ENCODE data around the gene SPA17.

- TF ChIP-seq, protein P1, sequence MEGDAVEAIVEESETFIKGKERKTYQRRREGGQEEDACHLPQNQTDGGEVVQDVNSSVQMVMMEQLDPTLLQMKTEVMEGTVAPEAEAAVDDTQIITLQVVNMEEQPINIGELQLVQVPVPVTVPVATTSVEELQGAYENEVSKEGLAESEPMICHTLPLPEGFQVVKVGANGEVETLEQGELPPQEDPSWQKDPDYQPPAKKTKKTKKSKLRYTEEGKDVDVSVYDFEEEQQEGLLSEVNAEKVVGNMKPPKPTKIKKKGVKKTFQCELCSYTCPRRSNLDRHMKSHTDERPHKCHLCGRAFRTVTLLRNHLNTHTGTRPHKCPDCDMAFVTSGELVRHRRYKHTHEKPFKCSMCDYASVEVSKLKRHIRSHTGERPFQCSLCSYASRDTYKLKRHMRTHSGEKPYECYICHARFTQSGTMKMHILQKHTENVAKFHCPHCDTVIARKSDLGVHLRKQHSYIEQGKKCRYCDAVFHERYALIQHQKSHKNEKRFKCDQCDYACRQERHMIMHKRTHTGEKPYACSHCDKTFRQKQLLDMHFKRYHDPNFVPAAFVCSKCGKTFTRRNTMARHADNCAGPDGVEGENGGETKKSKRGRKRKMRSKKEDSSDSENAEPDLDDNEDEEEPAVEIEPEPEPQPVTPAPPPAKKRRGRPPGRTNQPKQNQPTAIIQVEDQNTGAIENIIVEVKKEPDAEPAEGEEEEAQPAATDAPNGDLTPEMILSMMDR (IDR thresholded peaks at IDR 0.05; ENCODE audit: low read depth, low read length) = no peak
- TF ChIP-seq POLR2A (IDR thresholded peaks at IDR 0.05; ENCODE audit: extremely low read depth, insufficient read length) (no peak), MYC (IDR thresholded peaks at IDR 0.05; ENCODE audit: low read depth, low read length) (no peak)
- TF ChIP-seq, protein P2, sequence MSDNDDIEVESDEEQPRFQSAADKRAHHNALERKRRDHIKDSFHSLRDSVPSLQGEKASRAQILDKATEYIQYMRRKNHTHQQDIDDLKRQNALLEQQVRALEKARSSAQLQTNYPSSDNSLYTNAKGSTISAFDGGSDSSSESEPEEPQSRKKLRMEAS (IDR thresholded peaks at IDR 0.05; ENCODE audit: low read depth, low read length) = no peak
Measured at GRCh38 chr11:124717421-124717785, 43.7 kb downstream of the SPA17 start.
